Loucy (cell line): ENCODE results near the gene MBNL2.

Experiments
- CTCF ChIP-seq: fragments of 200-600 bp; sonication (generic); conservative IDR thresholded peaks from 2 replicates; pipeline ENCODE4 v1.5.1; 2014; ENCODE audit warnings: mild to moderate bottlenecking, antibody characterized with exemption, low read length
- EZH2phosphoT487 ChIP-seq: fragments of 200-600 bp; IDR thresholded peaks from 2 replicates; pipeline ENCODE4 v1.6.1; 2018; ENCODE audit warnings: antibody characterized with exemption, mild to moderate bottlenecking, moderate library complexity, borderline replicate concordance

GRCh38 chr13:97438856-97439595, 216.9 kb downstream of the MBNL2 start:
- no peak for TF ChIP-seq CTCF
- no peak for TF ChIP-seq EZH2phosphoT487
